ENCODE measurements around the gene TEX44. TPM values are rescaled to one million over a fixed set of nuclear protein-coding genes. Genes with fewer than 3 reads are reported as not detected.

Gene TEX44
- total and polyA plus RNA-seq, 9 of the 15 experiments (the other 6 are each of a cell fraction or from before 2014, with no cell fraction given), result not detected

- TF ChIP-seq ZNF609 (CRISPR knock-in tag; IDR thresholded peaks at IDR 0.05; ENCODE audit: borderline replicate concordance) (no peak), MEIS2 (IDR thresholded peaks at IDR 0.05; ENCODE audit: partially characterized antibody) (peak; percentile 17), ELK1 (CRISPR knock-in tag; IDR thresholded peaks at IDR 0.05) (no peak)
- TF ChIP-seq, protein P1, sequence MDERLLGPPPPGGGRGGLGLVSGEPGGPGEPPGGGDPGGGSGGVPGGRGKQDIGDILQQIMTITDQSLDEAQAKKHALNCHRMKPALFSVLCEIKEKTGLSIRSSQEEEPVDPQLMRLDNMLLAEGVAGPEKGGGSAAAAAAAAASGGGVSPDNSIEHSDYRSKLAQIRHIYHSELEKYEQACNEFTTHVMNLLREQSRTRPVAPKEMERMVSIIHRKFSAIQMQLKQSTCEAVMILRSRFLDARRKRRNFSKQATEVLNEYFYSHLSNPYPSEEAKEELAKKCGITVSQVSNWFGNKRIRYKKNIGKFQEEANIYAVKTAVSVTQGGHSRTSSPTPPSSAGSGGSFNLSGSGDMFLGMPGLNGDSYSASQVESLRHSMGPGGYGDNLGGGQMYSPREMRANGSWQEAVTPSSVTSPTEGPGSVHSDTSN (CRISPR knock-in tag; IDR thresholded peaks at IDR 0.05; ENCODE audit: low read depth), result no peak
- TF ChIP-seq, protein P1 (tag; conservative IDR thresholded peaks at IDR 0.05; ENCODE audit: low read depth), result peak; percentile 12; the same call in 1 of the 2 replicates
These were observed 16.9 kb upstream of the TEX44 start (continued) for GRCh38 chr2:231575612-231576256.
